HUES6 (cell line): Measurements from ENCODE around the gene WNK2.

Source experiments
- H3K27ac ChIP-seq: 2 replicates; pipeline ENCODE4 v1.7.0; 2013; ENCODE audit warnings: low read depth, mild to moderate bottlenecking, low read length, inconsistent platforms
- H3K27me3 ChIP-seq: 2 replicates; pipeline ENCODE4 v1.6.1; 2013; ENCODE audit warnings: low read length; ENCODE audit not compliant: control insufficient read depth, insufficient read depth
- H3K36me3 ChIP-seq: 2 replicates; pipeline ENCODE4 v1.6.1; 2013; ENCODE audit warnings: low read length; ENCODE audit not compliant: control insufficient read depth, insufficient read depth
- H3K4me1 ChIP-seq: 2 replicates; pipeline ENCODE4 v1.6.1; 2013; ENCODE audit warnings: low read length; ENCODE audit not compliant: control insufficient read depth, insufficient read depth
- H3K4me3 ChIP-seq: 2 replicates; pipeline ENCODE4 v1.5.1; 2013; ENCODE audit warnings: low read depth, low read length
- H3K9ac ChIP-seq: one replicate; pipeline ENCODE4 v1.6.1; 2013; ENCODE audit warnings: mild to moderate bottlenecking, low read length
- H3K9me3 ChIP-seq: 2 replicates; pipeline ENCODE4 v1.6.1; 2013; ENCODE audit warnings: low read depth, low read length; ENCODE audit not compliant: control insufficient read depth, insufficient read depth

The WNK2 gene

DNA sequence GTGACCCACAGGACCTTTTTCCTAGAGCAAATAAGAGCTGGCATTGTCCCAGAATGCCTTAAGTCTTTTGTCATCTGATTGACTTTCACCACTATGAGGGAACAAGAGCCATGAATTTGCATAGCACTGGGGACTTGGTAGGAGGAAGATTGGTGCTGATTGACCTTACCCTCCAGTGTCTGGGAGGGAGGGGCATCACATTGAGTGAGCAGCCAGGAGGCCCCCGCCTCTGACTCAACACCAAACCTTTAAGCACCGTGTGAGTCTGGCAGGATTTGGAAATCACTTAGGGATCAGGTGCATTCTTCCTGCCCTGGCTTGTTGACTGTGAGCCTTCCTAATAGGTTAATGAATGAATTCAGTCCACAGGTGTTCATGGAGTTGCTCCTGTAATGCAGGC is 40.7 kb downstream of the WNK2 start:
- H3K27ac ChIP-seq = no peak overlapping the region
- no peaks in the 10 kb centered on the region for H3K36me3 ChIP-seq
- H3K4me3 ChIP-seq = no peak overlapping the region
- no peak overlapping the region for H3K9ac ChIP-seq
- no peaks in the 10 kb centered on the region for H3K27me3 ChIP-seq
- H3K9me3 ChIP-seq = no peaks in the 10 kb centered on the region
- peaks cover 13% of the 10 kb centered on the region for H3K4me1 ChIP-seq

DNA sequence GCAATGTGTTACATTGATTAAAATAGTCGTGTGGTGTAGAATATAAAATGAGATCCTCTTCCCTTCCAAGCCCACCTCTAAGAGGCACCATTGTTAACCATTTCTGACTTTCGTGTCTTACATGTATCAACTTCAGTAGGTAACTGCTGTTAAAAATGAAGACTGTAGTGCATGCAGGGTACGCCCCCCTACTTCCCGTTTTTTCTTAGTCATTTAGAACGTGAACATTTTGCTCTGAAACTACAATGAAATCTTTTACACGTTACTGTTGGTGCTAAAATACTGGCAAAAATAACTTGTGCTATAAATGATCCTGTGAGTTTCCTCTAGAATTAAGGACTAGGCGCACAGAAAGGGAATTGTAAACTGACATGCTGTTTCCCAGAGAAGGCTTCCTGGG is 41.5 kb downstream of the WNK2 start:
- no peak overlapping the region for H3K27ac ChIP-seq

DNA sequence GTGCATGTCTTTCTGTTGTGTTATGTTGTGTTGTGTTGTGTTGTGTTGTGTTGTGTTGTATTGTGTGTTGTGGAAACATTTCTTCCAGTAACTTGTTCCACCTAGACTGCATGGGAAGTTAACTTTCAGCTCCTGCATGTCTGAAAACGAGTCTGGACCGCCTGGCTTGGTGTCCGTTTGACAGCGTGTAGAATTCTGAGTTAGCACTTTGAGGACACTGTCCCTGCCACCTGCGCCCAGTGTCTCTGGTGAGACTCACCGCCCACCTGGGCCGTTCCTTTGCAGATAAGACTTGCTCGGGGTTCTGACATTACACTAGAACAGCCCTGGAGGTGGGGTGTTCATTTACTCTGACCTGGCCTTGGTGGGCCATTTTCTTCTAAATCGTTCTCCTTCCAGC is 42.0 kb downstream of the WNK2 start:
- H3K27me3 ChIP-seq = no peaks in the 10 kb centered on the region
- peaks cover 2% of the 10 kb centered on the region; the same call in 1 of the 2 replicates for H3K36me3 ChIP-seq

More for the DNA sequence above, 41.5 kb downstream of the WNK2 start:
- no peaks in the 10 kb centered on the region for H3K36me3 ChIP-seq
- H3K4me1 ChIP-seq = peaks cover 13% of the 10 kb centered on the region
- H3K9ac ChIP-seq = no peak overlapping the region
- no peaks in the 10 kb centered on the region for H3K9me3 ChIP-seq
- H3K4me3 ChIP-seq = no peak overlapping the region
- no peaks in the 10 kb centered on the region for H3K27me3 ChIP-seq

DNA sequence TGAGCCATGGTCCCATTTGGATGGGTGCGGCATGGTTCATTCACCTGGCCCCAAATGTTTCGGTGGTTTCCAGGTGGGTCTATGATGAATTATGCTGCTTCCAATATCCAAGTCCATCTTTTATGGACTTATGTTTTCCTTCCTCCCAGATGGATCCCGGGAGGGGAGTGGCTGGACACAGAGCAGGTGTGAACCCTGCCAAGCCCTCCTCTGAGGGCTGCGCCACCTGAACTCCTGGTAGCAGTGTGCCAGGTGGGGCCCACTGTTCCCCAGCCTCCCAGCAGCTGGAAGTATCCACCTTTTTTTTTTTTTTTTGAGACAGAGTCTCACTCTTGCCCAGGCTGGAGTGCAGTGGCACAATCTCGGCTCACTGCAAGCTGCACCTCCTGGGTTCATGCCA is 42.9 kb downstream of the WNK2 start:
- H3K36me3 ChIP-seq = peaks cover 7% of the 10 kb centered on the region; the same call in 1 of the 2 replicates
- H3K27ac ChIP-seq = no peak overlapping the region
- H3K27me3 ChIP-seq = no peaks in the 10 kb centered on the region
- no peaks in the 10 kb centered on the region for H3K9me3 ChIP-seq
- H3K9ac ChIP-seq = no peak overlapping the region
- H3K4me3 ChIP-seq = no peak overlapping the region
- peaks cover 13% of the 10 kb centered on the region for H3K4me1 ChIP-seq

More for the DNA sequence above, 42.0 kb downstream of the WNK2 start:
- no peak overlapping the region for H3K27ac ChIP-seq
- H3K4me1 ChIP-seq = peaks cover 13% of the 10 kb centered on the region
- H3K9ac ChIP-seq = no peak overlapping the region
- no peaks in the 10 kb centered on the region for H3K9me3 ChIP-seq
- no peak overlapping the region for H3K4me3 ChIP-seq

DNA sequence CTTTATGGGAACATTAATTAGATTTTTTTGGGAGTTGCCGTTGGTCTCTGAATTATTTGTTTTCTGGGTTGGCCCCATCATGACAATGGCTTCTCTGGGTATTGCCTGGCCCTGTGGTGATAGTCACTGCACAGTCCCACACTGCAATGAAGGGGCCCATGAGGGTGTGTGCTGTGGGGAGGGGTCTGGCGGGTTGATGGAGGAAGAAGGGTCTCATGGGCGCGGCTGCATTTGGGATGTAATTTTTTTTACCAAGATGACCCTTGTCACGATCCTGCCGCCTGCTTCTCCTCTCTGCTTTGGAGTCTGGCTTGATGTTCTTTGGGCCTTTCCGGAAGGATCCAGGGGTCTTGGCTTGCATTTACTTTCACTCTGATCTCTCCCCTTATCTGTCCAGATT is 44.1 kb downstream of the WNK2 start:
- H3K27ac ChIP-seq = no peak overlapping the region
- no peak overlapping the region for H3K4me3 ChIP-seq
- no peak overlapping the region for H3K9ac ChIP-seq
- no peaks in the 10 kb centered on the region for H3K27me3 ChIP-seq
- H3K36me3 ChIP-seq = peaks cover 7% of the 10 kb centered on the region; the same call in 1 of the 2 replicates
- H3K9me3 ChIP-seq = no peaks in the 10 kb centered on the region
- H3K4me1 ChIP-seq = peaks cover 13% of the 10 kb centered on the region

DNA sequence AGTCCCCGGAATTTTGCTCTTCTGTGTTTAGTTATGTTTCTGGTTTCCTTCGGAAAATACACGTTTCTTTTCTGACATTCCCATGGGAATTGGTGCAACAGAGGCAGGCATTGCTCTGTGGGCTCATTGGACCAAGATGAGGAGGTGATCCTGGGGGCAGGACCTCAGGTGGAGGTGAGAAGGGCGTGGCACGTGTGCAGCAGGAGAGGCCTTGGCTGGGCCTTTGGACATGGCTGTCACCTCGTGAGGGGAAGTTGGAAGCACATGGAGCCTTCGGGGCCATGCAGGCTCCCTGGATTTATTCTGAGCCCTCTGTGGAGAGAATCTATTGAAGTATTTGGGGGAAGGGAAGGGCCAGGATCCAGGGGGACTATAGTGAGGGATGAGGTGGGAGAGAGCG is 44.5 kb downstream of the WNK2 start:
- Histone ChIP-seq H3K9me3 (no peaks in the 10 kb centered on the region), H3K4me3 (no peak overlapping the region), H3K4me1 (peaks cover 13% of the 10 kb centered on the region), H3K27me3 (no peaks in the 10 kb centered on the region), H3K9ac (no peak overlapping the region), H3K27ac (no peak overlapping the region), H3K36me3 (peaks cover 7% of the 10 kb centered on the region; the same call in 1 of the 2 replicates)

DNA sequence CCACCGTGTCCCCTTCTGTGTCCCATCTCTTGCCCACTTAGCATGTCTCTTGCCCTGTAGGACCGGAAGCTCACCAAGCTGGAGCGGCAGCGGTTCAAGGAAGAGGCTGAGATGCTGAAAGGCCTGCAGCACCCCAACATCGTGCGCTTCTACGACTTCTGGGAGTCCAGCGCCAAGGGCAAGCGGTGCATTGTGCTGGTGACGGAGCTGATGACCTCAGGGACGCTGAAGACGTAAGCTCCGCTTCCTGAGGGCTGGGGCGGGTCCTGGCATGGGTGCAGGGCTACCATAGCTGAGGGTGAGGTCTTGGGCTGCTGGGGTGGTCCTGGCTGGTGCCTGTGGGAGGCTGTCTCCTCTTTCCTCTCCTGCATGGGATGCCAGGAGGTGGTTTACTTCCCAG is 45.7 kb downstream of the WNK2 start:
- Histone ChIP-seq H3K9me3 (no peaks in the 10 kb centered on the region), H3K27ac (no peak overlapping the region), H3K27me3 (no peaks in the 10 kb centered on the region), H3K9ac (no peak overlapping the region), H3K36me3 (peaks cover 9% of the 10 kb centered on the region; the same call in 1 of the 2 replicates), H3K4me1 (peaks cover 6% of the 10 kb centered on the region), H3K4me3 (no peak overlapping the region)

DNA sequence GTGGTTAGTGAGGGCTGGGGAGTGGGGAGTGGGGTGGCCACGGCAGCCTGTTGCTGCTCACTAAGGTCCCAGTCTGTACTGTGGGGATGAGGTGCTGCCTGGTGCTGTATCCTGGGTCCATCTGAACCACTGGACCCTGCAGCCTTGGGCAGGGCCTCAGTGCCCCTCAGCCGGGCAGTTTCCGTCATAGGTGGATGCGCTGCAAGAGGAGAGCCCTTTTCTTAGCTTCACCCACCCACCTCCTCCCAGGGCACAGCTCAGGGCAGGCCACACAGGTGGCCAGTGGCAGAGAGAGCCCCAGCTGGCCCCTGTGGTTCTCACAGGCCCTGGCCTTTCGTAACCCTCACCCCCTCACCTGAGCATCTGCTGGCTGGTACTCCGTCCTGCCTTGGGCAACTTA is 46.2 kb downstream of the WNK2 start:
- no peak overlapping the region for H3K4me3 ChIP-seq
- peaks cover under 1% of the 10 kb centered on the region; the same call in 1 of the 2 replicates for H3K4me1 ChIP-seq
- H3K27ac ChIP-seq = no peak overlapping the region
- H3K9ac ChIP-seq = no peak overlapping the region
- H3K9me3 ChIP-seq = no peaks in the 10 kb centered on the region
- H3K36me3 ChIP-seq = peaks cover 13% of the 10 kb centered on the region; the same call in 1 of the 2 replicates
- H3K27me3 ChIP-seq = no peaks in the 10 kb centered on the region

DNA sequence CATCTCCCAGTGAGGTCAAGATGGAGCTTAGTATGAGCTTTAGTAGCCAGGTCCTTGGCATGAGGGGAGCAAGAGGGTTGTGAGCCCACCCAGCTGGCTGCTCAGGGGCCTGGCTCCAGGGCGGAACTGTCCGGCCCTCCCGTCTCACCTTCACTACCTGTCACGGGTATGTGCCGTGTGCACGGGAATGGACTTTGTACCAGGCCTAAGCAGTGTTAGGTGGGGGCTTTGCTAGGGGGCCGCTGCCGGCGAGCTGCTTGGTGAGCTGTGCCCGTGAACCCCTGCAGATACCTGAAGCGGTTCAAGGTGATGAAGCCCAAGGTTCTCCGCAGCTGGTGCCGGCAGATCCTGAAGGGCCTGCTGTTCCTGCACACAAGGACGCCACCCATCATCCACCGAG is 46.7 kb downstream of the WNK2 start:
- Histone ChIP-seq H3K27ac (no peak overlapping the region), H3K27me3 (no peaks in the 10 kb centered on the region), H3K4me3 (no peak overlapping the region), H3K36me3 (peaks cover 14% of the 10 kb centered on the region; the same call in 1 of the 2 replicates), H3K9ac (no peak overlapping the region), H3K4me1 (no peaks in the 10 kb centered on the region), H3K9me3 (no peaks in the 10 kb centered on the region)

DNA sequence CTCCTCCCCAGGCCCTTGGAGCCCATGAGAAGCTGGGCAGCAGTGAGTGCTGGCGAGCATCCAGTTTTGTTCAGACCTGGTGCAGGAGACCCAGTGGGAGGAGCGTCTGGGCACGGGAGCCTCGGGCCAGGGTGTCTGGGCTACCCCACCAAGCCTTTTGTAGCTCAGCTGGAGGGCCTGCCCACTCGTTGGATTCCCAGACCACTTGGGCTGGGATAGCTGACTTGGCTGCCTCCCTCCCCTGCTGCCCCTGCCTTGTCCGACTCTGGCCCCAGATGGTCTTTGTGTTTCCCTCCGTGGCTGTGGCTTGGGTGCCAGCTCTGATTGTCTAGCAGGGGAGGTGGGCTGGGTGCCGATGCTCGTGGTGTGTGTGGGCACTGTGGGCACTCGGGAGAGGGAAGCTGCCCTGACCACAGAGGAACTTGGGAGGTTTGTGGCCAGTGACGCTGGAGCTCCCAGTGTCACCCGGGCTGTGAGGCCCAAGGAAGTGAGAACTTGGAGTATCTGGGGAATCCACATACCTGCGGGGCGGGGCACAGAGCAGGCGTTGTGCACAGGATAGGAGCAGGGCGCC is 47.3 kb downstream of the WNK2 start:
- no peaks in the 10 kb centered on the region for H3K4me1 ChIP-seq
- H3K36me3 ChIP-seq = peaks cover 16% of the 10 kb centered on the region; the same call in 1 of the 2 replicates
- H3K9ac ChIP-seq = no peak overlapping the region
- no peak overlapping the region for H3K27ac ChIP-seq
- no peaks in the 10 kb centered on the region for H3K27me3 ChIP-seq
- H3K9me3 ChIP-seq = no peaks in the 10 kb centered on the region
- no peak overlapping the region for H3K4me3 ChIP-seq

DNA sequence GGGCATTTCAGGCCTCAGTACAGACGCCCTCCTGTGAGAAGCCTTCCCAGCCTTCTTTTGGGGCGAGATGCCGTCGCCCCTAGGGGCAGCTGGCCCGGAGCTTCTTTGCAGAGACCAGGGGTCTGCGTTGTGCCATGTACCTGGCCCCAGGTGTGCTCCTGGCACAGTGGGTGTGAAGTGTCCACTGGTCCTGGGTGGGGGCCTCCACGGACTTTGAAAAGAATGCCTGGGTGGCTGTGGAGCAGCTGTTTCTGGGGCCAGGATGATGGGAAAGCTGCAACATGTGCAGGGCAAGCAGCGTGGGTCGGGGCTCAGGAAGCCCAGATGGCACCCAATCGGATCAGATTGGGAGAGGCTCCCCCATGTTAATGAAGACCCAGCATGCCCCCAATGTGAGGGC is 47.8 kb downstream of the WNK2 start:
- no peaks in the 10 kb centered on the region for H3K4me1 ChIP-seq
- no peaks in the 10 kb centered on the region for H3K27me3 ChIP-seq
- no peak overlapping the region for H3K9ac ChIP-seq
- H3K4me3 ChIP-seq = no peak overlapping the region
- no peaks in the 10 kb centered on the region for H3K9me3 ChIP-seq
- H3K27ac ChIP-seq = no peak overlapping the region
- H3K36me3 ChIP-seq = peaks cover 16% of the 10 kb centered on the region; the same call in 1 of the 2 replicates
